Measurements from ENCODE around the gene RHBDF2. TPM values are rescaled to one million over a fixed set of nuclear protein-coding genes. Genes with fewer than 3 reads are reported as not detected.

The RHBDF2 gene
- total and polyA plus RNA-seq, 2 donors (not counting 3 experiments of a cell fraction or from before 2014, with no cell fraction given) = 25.5 to 38.5 TPM

DNA sequence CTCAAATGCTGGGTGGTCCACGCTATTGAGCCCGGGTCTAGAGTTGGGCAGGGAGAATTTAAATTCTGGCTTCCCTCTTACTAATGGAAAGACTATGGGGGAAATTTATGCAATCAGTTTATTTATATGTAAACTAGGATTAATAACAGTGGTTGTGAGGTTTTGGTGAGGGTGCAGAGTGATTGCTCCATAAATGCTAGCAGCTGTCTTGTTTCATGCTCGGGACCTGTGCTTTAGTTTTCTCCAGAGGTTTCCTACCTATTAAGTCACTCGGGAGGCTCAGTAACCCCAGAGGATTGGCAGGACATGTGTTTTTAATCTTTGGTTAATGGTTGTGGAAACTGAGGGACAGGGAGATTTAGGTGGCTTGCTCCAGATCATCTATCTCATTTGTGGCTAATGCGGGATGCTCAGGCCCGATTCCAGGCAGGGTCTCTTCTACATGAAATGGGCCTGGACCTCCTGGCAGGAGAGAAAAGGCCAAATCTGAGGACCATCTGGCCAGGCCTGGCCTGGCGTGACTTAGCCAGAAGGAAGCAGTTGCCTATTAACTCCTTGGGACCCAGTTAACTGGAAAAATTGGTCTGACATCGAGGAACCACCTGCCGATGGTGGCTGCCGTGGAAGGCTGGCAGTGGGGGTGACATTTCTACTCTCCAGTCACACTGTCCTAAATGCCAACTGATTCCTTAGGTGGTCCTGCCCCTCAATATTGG lies 40.7 kb upstream of the RHBDF2 start:
- intact Hi-C loops (cut with micrococcal nuclease) (loop anchor here (2.0 kb wide), 1 partner anchor 15 kb away; no protein-coding TSS in a partner anchor), dilution Hi-C loops (cut with MboI; ENCODE audit: extremely low pct_ligation_motif_present, low sequenced_read_pairs) (no loop called here)
- Histone ChIP-seq H3K4me2 (ENCODE audit: insufficient read depth, low read length) (no peak overlapping the region), H3K4me3 (replicated peaks in 1 of 3; ENCODE audit: insufficient read depth in 1 of 3, low read depth in 1 of 3, low read length in 3 of 3) (no peak overlapping the region), H3K9ac (replicated peaks; ENCODE audit: extremely low read depth, insufficient read depth, low read length) (no peak overlapping the region), H3K4me1 (ENCODE audit: control insufficient read depth, extremely low read depth, insufficient read depth, low read length) (peaks cover 6% of the 10 kb centered on the region), H3K27ac (ENCODE audit: insufficient read depth, low read depth, low read length) (no peak overlapping the region), H2AFZ (ENCODE audit: low read depth, low read length) (no peak overlapping the region), H3K9me1 (replicated peaks; ENCODE audit: control insufficient read depth, extremely low read depth, insufficient read depth, low read length) (no peaks in the 10 kb centered on the region), H4K20me1 (replicated peaks; ENCODE audit: control insufficient read depth, extremely low read depth, insufficient read depth, low read length) (no peaks in the 10 kb centered on the region), H3K9me3 (replicated peaks; ENCODE audit: control insufficient read depth, insufficient read depth, low read length) (no peaks in the 10 kb centered on the region), H3K27me3 (ENCODE audit: control insufficient read depth in 2 of 2, insufficient read depth in 2 of 2, low read length in 2 of 2) (peaks cover 11 to 17% of the 10 kb centered on the region in 2 experiments), H3K36me3 (ENCODE audit: control insufficient read depth in 2 of 2, extremely low read depth in 1 of 2, insufficient read depth in 2 of 2, low read length in 2 of 2) (no peaks in the 10 kb centered on the region), H3K79me2 (ENCODE audit: control insufficient read depth, insufficient read depth, low read length) (no peaks in the 10 kb centered on the region)
- CTCF ChIA-PET = interaction anchor here (5.6 kb wide), 1 partner anchor 18 kb away, joined by 106 read pairs; no protein-coding TSS in a partner anchor
- BruUV-seq (replicated peaks) = no TSS peak
- TF ChIP-seq POLR2AphosphoS5 (IDR thresholded peaks at IDR 0.05; ENCODE audit: insufficient read depth, low read depth, low read length) (no peak), MAX (IDR thresholded peaks at IDR 0.05; ENCODE audit: insufficient read depth, insufficient read length) (no peak), POLR2A (IDR thresholded peaks at IDR 0.05; ENCODE audit: low read depth, low read length) (no peak), CTCF (IDR thresholded peaks at IDR 0.05; ENCODE audit: extremely low read depth in 1 of 2, insufficient read depth in 1 of 2, low read depth in 1 of 2, low read length in 2 of 2) (no peak), MYC (IDR thresholded peaks at IDR 0.05; ENCODE audit: low read depth, low read length) (no peak), JUN (IDR thresholded peaks at IDR 0.05; ENCODE audit: borderline replicate concordance, insufficient read depth, insufficient read length, low read depth) (no peak), FOS (IDR thresholded peaks at IDR 0.05; ENCODE audit: borderline replicate concordance, insufficient read depth, low read length) (no peak), EZH2 (IDR thresholded peaks at IDR 0.05; ENCODE audit: borderline replicate concordance, low read depth, low read length, severe bottlenecking) (no peak), GATA2 (IDR thresholded peaks at IDR 0.05; ENCODE audit: insufficient read depth, insufficient read length, low read depth, low read length) (no peak)
- FAIRE-seq (no peak), DNase-seq (ENCODE audit: low read depth, low spot score) (no peak)
- POLR2A ChIA-PET = no interaction called here
